HG03439 (cell line): Measurements from ENCODE around the gene MKS1.

ENCODE experiments used
- ATAC-seq: cut with Tn5 transposase; IDR thresholded peaks from one replicate; pipeline ENCODE4 v1.9.1; 2021; ENCODE audit warnings: mild to moderate bottlenecking, moderate library complexity; ENCODE audit not compliant: unreplicated experiment

MKS1 gene

DNA sequence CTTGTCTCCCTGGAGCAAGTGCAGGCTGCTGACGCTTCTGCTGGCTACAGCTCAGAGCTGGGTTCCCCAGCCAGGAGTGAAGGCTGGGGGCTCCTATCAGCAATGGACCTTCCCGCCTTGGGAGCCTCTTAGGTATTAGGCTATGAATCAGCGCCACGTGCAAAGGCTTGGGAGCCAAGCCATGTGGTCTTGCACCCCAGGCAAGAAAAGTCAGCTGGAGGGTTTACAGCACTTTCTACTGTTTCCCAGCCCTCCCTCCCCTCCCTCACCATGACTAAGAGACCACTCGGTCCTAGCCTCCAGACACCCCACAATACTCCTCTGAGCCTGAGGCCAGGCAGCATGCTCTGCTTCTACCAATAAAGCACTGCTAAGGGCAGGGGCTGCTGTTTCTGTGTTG lies 14.3 kb downstream of the MKS1 start:
- no peak for ATAC-seq

DNA sequence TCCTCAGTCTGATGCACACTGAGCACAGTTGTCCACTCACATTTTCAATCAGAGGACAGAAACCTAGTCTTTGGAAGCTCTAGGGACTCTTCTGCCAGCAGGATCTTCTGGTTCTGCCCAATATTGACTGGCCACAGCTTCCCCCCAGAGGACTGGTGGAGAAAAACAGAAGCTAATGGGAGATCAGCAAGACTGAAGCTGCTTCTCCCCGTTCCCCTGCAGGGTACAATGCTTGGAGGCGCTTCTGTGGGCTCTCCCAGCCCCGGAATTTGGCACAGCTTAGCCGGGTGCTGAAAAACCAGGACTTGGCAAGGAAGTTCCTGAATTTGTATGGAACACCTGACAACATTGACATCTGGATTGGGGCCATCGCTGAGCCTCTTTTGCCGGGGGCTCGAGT lies 16.2 kb downstream of the MKS1 start:
- no peak for ATAC-seq

DNA sequence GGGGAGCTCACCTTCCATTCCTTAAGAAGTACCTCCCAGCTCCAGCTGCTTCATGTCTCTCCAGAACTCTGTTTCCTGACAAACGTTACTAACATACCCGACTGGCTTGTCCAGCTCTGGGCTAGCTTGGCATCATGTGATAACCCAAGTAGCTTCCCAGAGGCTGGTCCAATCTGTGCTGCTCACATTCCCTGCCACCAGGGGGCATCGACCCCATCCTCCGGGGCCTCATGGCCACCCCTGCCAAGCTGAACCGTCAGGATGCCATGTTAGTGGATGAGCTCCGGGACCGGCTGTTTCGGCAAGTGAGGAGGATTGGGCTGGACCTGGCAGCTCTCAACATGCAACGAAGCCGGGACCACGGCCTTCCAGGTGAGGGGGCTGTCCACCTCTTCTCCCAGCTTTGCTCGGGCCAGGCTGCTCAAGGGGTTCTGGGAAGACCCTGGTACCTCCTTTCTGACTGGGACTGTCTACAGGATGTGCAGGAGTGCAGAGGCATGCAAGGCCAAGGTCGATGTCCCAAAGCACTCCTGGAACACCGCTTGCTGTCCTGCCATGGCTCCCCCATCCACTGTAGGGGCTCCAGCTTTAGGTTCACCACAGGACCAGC lies 18.9 kb downstream of the MKS1 start:
- ATAC-seq, result no peak

DNA sequence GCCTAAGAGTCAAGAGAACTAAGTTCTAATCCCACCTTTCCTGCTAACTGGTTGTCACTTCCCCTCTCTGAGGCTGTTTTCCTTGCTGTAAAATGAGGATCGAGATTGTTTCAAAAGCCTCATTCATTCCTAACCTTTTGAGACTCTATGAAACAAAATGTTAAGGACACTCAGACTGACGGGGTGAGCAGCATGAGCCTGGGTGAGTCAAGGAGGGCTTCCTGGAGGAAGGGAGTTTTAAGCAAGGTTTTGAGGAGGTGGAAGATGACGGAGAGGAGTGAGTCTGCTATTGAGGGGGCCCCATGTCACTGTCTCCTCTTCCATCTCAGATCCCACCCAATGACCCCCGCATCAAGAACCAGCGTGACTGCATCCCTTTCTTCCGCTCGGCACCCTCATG lies 22.4 kb downstream of the MKS1 start:
- no peak for ATAC-seq

DNA sequence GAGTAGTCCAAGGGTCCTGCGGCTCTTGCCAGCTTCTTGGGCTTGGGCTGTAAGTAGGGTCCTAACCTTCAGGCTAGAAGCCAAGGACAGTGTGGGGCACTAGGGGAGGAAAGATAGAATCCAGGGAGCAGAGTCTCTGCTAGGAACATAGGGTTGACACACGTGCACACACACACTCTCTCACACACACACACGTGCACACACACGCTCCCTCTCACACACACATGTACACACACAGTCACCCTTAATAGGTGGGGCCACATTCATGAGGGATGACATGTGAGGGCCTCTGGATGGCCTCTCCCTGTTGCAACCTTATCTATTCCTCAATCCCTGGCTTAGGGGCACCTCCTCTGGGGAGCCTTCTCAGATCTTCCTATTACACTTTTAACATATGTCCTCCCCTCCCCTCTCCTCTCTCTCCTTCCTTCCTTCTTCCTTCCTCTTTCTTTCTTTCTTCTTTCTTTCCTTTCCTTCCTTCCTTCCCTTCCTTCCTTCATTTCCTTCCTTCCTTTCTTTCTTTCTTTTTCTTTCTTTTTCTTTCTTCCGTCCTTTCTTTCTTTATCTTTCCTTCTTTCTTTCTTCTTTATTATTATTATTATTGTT lies 23.4 kb downstream of the MKS1 start:
- ATAC-seq, result no peak

DNA sequence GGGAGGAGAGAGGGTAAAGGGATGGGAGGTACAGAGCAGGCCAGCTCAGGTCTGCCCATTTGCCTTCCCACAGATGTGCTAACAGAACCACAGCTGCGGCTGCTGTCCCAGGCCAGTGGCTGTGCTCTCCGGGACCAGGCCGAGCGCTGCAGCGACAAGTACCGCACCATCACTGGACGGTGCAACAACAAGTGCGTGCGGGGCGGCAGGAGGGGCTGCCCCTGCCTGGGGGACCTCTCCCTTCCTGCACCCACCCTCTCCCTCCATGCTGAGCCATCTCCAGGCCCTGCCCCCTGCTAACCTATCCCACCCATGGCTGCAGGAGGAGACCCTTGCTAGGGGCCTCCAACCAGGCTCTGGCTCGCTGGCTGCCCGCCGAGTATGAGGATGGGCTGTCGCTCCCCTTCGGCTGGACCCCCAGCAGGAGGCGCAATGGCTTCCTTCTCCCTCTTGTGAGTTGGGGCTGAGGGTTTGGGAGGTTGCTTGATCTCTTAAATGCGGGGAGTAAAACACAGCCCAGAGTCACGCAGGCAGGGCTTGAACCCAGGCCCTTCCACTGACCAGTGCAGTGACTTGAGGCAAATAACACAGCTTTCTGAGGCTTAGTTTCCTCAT lies 25.3 kb downstream of the MKS1 start:
- no peak for ATAC-seq

DNA sequence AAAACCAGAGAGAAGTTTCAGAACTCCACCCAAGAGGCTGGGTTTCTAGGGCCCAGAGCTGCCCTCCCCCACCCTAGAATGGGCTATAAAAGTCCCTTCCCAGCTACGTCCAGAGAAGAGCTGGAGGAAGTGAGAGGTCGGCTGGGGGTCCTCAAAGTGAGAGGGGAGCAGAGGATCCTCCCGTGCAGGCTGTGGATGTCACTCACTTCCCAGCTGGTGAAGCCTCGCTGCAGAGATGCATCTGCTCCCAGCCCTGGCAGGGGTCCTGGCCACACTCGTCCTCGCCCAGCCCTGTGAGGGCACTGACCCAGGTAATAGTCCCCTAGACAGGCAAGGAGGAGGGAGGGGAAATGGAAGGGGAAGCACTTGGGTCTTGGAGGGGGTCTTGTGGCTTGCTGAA lies 26.4 kb downstream of the MKS1 start, which contains the start of gene EPX:
Gene EPX (plus strand): TSS at position 115 of the 400 bp plus-strand sequence. CDS start 121 bp downstream, at position 236.
- no peak for ATAC-seq

DNA sequence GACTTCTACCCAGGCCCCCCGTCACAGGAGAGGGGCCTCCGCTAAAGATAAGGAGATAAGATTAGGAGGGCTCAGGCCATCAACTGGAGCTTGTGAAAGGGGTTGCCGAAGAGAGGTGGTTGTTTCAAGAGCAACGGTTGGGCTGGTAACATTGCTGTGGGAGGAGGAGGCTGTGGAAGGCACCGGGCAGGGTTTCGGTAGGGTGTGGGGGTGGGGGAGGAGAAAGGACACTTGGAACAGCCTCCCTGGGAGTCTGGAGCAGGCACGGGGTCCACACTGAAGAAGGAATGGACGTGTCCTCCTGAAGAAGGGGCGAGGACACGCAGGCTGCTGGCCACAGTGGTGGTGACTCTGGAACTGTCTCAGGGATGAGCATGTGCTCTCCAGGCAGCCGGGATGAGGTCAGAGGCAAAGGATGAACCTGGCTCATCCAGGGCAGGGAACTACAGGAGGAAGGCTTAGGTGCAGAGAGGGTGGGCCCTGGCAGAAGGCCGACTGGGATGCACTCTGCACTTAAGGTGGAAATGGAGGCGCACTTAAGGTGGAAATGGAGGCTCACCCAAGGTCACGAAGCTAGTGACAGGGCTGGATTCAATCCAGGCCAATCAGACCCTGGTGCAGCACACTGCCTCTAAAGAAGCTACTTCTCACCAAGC lies 27.7 kb downstream of the MKS1 start:
- ATAC-seq, result no peak

DNA sequence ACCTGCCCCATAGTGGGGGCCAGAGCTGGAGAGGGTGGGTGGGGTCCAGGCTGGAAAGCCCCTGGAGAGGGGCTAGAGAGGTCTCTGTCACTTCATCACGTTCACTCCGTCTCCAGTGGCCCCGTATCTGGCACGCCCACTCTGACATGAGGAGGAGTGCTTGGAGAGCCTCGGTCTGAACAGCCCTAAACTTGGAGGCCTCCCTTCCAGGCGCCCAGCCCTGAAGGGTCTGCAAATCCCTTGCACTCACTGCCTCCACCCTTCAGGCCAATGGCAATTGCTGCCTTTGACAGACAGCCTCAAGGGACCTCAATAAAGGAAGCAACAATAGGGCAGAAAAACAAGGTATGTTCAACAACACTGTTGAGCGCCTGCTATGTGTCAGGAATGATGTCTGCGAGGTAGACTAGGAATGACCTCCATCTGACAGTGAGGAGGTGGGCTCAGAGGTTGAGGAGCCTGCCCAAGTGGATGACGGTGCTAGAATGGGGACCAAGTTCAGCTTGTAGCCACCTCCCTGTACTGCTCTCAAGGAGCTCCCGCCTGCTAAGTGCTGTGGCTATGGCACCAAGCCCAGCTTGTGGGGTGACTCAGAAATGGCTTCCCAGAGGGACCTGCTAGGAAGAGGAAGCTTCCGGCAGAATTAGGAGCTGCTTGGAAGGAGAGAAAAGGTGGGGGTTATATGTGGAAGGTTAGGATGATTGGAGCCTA lies 29.5 kb downstream of the MKS1 start:
- ATAC-seq, result no peak

DNA sequence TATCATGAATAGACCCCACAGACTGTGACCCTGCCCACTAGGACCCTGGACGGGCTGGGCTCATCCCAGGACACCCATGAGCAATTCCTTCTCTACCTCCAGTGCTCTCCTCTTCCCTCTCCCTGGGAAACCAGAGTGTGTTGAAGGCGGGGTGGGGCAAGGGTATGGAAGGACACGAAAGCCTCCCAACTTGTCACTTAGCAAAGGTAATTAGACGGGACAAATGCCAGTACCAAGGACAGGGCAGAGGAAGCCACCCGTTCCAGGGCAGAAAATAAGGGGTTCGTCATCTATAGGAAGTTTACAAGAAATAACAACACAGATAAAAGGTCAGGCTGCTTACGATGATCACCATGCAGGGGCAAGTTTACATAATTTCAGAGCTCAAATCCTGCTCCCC lies 31.4 kb downstream of the MKS1 start:
- no peak for ATAC-seq

DNA sequence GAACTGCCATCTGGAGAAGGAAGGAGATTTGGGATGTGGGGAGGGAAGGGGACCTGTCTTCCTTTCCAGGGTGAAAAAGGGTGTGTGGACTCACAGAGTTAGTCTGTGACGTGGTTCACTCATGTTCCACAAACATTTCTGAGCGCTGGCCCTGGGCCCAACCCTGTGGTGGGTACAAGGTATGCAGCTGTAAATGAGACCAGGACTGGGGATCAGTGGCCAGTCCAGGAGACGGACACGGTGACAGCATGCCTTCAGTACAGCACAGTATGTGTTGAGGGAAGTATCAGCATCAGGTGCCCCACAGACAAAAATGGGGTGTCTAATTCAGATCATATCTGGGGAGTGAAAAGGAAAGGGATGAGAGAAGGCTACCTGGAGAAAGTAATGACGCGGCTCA lies 32.0 kb downstream of the MKS1 start:
- ATAC-seq, result no peak

DNA sequence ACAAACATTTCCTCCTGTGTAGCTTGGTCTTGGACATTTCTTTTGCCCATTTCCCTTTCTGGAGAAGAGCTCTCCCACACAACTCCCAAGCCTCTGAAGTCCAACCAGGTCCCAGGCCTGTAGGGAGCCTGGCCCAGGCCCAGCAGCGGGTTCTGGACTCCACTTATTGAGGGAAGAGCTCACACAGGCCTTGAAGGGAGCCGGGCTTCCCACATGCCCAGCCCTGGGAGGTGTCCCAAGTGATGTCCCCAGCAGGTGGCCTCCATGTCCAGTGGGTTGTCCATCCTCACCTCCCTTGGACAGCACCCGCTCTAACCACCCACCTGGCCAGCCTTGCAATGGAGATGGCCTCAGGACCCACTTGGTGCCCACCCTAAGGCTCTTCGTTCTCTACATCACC lies 32.5 kb downstream of the MKS1 start:
- no peak for ATAC-seq

DNA sequence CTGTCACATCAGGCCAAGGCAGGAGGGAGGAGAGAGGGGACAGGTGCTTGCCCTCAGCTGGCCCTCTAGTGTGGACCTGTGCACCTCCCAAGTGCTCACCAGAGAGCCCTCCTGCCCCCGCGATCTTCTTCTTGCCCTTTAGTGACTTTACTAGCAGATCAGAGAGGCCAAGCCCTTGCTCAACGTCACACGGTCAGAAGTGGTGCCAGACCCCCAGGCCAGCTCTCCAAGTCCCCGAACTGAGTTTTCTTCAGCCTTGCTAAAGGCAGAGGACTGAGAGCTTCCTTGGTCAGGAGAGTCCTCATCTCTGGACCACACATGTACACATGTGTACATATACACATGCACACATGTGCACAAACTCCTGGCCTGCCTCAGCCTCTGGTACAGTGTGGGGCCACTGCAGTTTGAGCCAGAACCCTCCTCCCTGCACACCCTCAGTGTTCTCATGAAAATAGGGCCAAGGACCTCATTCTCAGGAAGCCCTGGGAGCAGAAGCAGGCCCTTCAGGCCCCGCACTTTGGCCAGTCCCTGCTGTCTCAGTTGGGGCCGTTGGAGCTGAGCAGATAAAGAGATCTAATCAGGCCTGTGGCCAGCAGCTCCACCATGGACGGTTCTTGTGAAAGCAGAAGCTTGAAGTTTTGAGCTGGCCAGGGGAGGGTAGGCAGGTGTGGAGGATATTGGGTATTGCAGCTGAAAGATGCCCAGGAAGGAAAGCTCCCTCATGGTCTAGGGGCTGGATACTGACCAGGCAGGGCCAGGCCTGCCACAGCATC lies 33.9 kb downstream of the MKS1 start:
- no peak for ATAC-seq

DNA sequence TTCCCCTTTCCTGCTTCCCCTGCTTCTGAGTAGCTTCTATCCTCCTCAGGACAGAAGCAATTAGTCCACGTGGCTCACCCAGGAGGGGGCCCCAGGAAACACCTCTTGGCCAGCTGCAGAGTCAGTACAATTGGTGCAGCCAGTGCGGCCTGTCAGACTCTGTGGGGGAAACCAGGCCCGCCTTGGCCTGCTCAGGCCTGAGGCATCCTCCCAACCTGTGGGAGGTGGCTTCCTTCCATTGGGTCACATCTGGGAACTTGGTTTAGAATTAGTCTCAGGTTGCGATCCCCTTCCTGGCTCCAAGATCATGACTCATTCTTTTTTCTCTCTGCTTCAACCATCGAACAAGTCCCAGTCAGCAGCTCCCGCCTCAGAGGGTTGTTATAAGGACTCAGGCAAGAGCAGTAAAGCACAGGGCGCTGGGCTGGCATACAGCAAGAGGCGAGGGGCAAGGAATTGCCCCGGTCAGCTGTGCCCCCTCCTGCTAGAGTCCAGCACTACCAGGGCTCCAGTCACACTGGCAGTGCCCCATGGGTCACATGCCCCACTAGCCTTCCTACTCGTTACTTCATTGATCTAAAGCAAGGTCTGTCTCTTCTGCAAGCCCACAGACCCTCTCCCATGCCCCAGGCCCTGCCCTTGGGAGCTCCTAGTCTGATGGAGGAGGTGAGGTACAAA lies 34.6 kb downstream of the MKS1 start:
- no peak for ATAC-seq

DNA sequence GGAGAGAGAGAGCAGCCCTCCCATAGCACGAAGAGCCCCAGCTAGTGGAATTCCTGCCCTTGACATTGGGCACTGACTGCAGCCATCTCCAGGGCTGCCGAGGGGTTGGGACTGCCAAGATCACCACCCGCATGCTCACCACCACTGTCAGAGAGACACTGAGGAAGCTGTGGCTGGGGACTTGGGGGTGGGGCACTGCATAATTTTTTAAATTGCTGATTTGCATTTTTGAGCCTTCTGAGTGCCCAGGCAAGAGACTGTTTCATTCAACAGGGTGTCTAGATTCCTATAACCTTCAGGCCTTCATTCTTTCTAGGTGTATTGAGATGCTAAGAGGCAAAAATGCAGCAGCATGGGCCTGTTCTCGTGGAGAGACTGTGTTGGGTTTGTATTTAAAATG lies 35.5 kb downstream of the MKS1 start:
- ATAC-seq, result no peak

DNA sequence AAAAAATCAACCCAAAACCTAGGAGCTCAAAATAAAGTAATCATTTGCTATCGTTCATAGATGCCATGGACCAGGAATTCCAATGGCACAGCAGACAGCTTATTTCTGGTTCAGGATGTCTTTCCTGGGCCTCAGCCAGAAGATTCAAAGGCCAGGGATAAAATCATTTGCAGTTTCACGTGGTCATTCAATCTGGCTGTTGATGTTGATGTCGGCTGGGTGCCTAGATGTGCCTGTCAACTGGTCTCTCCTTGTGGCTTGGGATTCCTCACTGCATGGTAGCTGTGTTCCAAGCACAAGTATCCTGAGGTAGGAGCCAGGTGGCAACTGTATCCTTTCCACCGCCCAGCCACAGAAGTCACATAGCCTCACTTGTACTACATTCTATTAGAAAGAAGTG lies 37.3 kb downstream of the MKS1 start:
- ATAC-seq, result no peak

DNA sequence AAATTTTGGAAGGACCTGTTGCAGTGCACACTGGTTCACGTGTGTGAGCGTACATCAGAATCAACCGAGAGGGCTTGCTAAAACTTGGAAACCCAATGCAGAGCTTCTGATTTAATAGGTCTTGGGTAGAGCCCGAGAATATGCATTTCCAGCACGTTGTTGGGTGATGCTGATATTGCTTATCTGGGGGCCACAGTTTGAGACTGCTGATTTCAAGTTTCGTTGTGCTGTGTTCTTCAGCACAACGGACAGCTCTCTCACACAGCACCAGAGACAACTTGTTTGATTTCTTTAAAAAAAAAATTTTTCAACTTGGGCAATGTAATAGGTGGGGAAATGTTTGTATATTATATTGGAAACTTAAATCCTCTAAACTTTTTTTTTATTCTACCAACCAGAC lies 42.9 kb downstream of the MKS1 start:
- no peak for ATAC-seq

DNA sequence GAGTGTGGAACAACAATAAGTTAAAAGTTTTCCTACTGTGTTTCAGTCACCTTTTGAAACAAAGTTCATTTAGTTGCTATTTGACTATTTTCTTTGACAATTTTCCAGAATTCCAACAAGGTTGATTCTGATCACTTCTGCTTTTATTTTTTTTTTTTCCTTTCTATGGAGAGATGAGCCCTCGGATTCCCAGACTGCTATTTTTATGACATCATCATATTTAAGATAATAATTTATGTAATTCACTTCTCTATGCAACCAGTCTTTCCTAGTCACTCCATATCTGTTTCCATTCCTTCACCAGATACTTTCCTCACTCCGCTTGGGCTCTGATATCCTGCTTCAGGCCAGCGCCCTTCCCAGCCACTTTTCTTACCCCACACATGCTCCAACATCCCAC lies 44.2 kb downstream of the MKS1 start:
- ATAC-seq, result no peak

DNA sequence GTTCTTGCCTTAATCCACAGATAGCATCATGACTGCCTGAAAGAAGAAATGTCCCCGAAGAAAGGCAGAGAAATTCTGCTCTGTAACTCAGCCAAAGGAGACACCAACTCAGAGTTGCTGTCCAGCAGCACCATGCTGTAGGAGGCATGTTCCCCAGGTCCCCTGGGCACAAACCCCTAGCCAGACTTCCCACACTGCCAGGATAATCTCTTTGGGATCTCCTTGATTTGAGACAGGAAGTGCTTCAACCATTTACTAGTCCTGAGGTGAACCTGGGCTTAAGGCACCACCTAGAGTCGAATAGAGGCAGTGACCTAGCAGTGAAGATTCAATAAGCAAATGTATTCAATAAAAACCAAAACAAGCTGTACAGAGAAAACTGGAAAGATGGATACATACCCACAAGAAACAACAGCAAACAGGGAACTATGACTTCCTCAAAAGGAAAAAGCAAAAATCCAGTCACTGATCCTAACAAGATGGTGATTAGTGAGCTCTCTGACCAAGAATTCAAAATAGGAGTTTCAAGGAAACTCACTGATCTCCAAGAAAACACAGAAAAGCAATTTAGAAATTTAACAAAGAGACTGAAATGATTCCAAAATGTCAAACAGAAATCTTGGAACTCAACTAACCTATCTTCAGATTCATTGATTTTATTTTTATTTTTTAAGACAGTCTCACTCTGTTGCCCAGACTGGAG lies 46.5 kb downstream of the MKS1 start:
- ATAC-seq, result no peak

DNA sequence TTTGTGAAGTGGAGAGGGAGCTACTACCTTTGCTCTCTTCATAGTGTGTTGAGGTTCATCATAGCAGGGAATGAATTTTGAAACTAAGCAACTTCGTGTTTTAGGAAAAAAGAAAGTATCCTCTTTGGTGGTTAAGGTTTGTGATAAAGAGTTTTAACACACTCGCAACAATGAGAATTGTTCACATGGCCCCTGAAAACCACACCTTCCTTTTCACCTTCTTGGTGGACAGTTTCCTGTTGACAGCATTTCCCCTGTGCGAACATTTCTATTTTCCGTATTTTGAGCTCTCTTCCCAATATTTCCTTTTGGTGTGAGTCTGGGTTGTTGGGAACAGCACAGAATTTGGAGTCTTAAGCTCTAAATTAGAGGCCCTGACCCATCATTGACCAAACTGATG lies 48.4 kb downstream of the MKS1 start:
- no peak for ATAC-seq
